Psoas muscle (tissue), 8 donors: ENCODE data around the gene CFL1. TPM values are rescaled to one million over a fixed set of nuclear protein-coding genes. Genes with fewer than 3 reads are reported as not detected.
A peak's percentile ranks its signal among the peaks of the same experiment; 100 is the strongest.

Experiments
- ATAC-seq, 4 donors: fragments of 200-7000 bp; cut with Tn5 transposase; one replicate each; pipeline ENCODE4 v1.9.1; 2020; ENCODE audit warnings: moderate library complexity in 3 of 4, mild to moderate bottlenecking in 2 of 4
- DNase-seq, 2 donors: peaks; one replicate each; pipeline ENCODE4 v3.0.0-alpha.2; 2020
- H3K27ac ChIP-seq: fragments of 200-600 bp; one replicate; pipeline ENCODE4 v1.8.0; 2022
- H3K27me3 ChIP-seq, 3 donors: fragments of 200-600 bp in 1 of 3; one replicate each; pipeline versions ENCODE4 v1.6.1 to v1.8.0; 2013 to 2022; ENCODE audit warnings: low read length in 2 of 3, mild to moderate bottlenecking in 2 of 3, moderate library complexity in 1 of 3; ENCODE audit not compliant: insufficient read depth in 3 of 3
- H3K36me3 ChIP-seq, 2 donors: fragments of 200-600 bp in 1 of 2; one replicate each; pipeline versions ENCODE4 v1.6.1 to v1.8.0; 2013 to 2022; ENCODE audit warnings: low read depth in 1 of 2, mild to moderate bottlenecking in 1 of 2, moderate library complexity in 1 of 2; ENCODE audit not compliant: insufficient read depth in 1 of 2
- H3K4me1 ChIP-seq: fragments of 200-600 bp; one replicate; pipeline ENCODE4 v1.8.0; 2022
- H3K4me3 ChIP-seq: fragments of 200-600 bp; one replicate; pipeline ENCODE4 v1.8.0; 2022; ENCODE audit warnings: mild to moderate bottlenecking
- H3K9me3 ChIP-seq: fragments of 200-600 bp; one replicate; pipeline ENCODE4 v1.8.0; 2022
- CTCF ChIP-seq: fragments of 200-600 bp; IDR thresholded peaks from one replicate; pipeline ENCODE4 v1.8.0; 2022; ENCODE audit warnings: antibody characterized with exemption
- WGBS, 3 donors: extraction: QIAGEN DNeasy Blood & Tissue Kit; methylation state at CpG; one replicate each; pipeline versions ENCODE4 v1.1.6 to v1.1.7; 2013; 5-methylcytosine and 5-hydroxymethylcytosine counted together
- intact Hi-C, 2 donors: fragments of 100-400 bp; cut with DNase I; formaldehyde crosslinking; loops; one replicate each; pipeline versions ENCODE4 v1.11.0 to v1.14.2; 2022
- polyA plus RNA-seq, 3 donors: library from polyadenylated mRNA; stranded (reverse); fragments of 200-250 nt; gene quantifications; one replicate each; pipeline ENCODE4 v1.2.3, GENCODE V29; 2013
- total RNA-seq, 4 donors: library from RNA; stranded (reverse); fragmentation: NEBNext Ultra II Directional in 2 of 4; extraction: Animal tissue kit (Norgen Biotek cat#: 25700) in 2 of 4; gene quantifications; one replicate each; pipeline versions ENCODE4 v1.2.1 to v1.2.4, GENCODE V29; 2021 to 2023
- donor health status: healthy with polysubstance abuse.
- donor health status: DM: no; HTN: no; CAD: no; lungs with moderate emphysema.
- donor health status: Bipolar disorder and iron deficiency.
- donor health status: healthy.
- donor health status: DM: yes; HTN: yes; CAD: no.
- donor health status: DM: no; HTN: no; CAD: no.
- donor health status: DM: no; HTN: no; CAD: no.
- donor health status: DM: yes; HTN: yes; CAD: no.

The CFL1 gene
- total and polyA plus RNA-seq, 7 donors: 175 to 843 (median 225) TPM

- peaks cover 7 to 56% of the 10 kb centered on the region in 2 donors for H3K36me3 ChIP-seq
- peaks cover 4% of the 10 kb centered on the region for H3K9me3 ChIP-seq
- WGBS, 3 donors: 93 to 95% (median 93%) methylated on average over 28 to 33 of the region's 33 CpGs
- no peak overlapping the region for H3K27ac ChIP-seq
- ATAC-seq (no peak), DNase-seq (no peak)
- no peaks in the 10 kb centered on the region for H3K27me3 ChIP-seq
- TF ChIP-seq CTCF: no peak
- H3K4me3 ChIP-seq: no peak overlapping the region
- peaks cover 7% of the 10 kb centered on the region for H3K4me1 ChIP-seq
- intact Hi-C loops: no loop called here
Measured at GRCh38 chr11:65852508-65853245, 5.3 kb downstream of the CFL1 start.

GRCh38 chr11:65851811-65852507, 6.0 kb downstream of the CFL1 start:
- WGBS, 3 donors: 85 to 90% (median 89%) methylated on average over 10 of the region's 10 CpGs
- Histone ChIP-seq H3K27ac (no peak overlapping the region), H3K9me3 (peaks cover 4% of the 10 kb centered on the region), H3K4me1 (peaks cover 7% of the 10 kb centered on the region), H3K27me3 (no peaks in the 10 kb centered on the region), H3K36me3 (peaks cover 7 to 56% of the 10 kb centered on the region in 2 donors), H3K4me3 (no peak overlapping the region)
- intact Hi-C loops: no loop called here
- DNase-seq (no peak), ATAC-seq (no peak)
- TF ChIP-seq CTCF: no peak

GRCh38 chr11:65851083-65851579, 6.8 kb downstream of the CFL1 start:
- Histone ChIP-seq H3K4me3 (no peak overlapping the region), H3K4me1 (peaks cover 5% of the 10 kb centered on the region), H3K9me3 (peaks cover 4% of the 10 kb centered on the region), H3K27me3 (no peaks in the 10 kb centered on the region), H3K27ac (no peak overlapping the region), H3K36me3 (peaks cover 7 to 55% of the 10 kb centered on the region in 2 donors)
- TF ChIP-seq CTCF: peak; percentile 34
- WGBS, 3 donors: 87 to 93% (median 89%) methylated on average over 14 of the region's 14 CpGs
- intact Hi-C loops: no loop called here
- ATAC-seq: peak in 1 of 4 donors; percentile 22
- no peak for DNase-seq

- intact Hi-C loops: no loop called here
- Histone ChIP-seq H3K4me1 (no peaks in the 10 kb centered on the region), H3K36me3 (peaks cover 7 to 48% of the 10 kb centered on the region in 2 donors), H3K9me3 (peaks cover 4% of the 10 kb centered on the region), H3K4me3 (no peak overlapping the region), H3K27me3 (no peaks in the 10 kb centered on the region), H3K27ac (no peak overlapping the region)
- ATAC-seq (peak in 2 of 4 donors; percentile 7 to 13), DNase-seq (no peak)
- no peak for TF ChIP-seq CTCF
- WGBS, 3 donors: 65 to 74% (median 72%) methylated on average over 20 of the region's 20 CpGs
Measured at GRCh38 chr11:65850217-65851082, 7.5 kb downstream of the CFL1 start.
